H9 (cell line): ENCODE data around the gene DNAH8. TPM values are rescaled to one million over a fixed set of nuclear protein-coding genes. Genes with fewer than 3 reads are reported as not detected.

ENCODE experiments used
- DNase-seq: peaks from one replicate; pipeline ENCODE4 v3.0.0-alpha.2; 2017
- H2AFZ ChIP-seq: one replicate; pipeline ENCODE4 v1.6.1; 2013; ENCODE audit warnings: mild to moderate bottlenecking, low read length, control low read depth, moderate library complexity
- H2AK5ac ChIP-seq: 2 replicates; pipeline ENCODE4 v1.6.1; 2013; ENCODE audit warnings: low read length, control low read depth, mixed read lengths; ENCODE audit not compliant: insufficient read length
- H2BK120ac ChIP-seq: one replicate; pipeline ENCODE4 v1.6.1; 2013; ENCODE audit warnings: low read depth, mild to moderate bottlenecking, low read length, control low read depth, inconsistent platforms; ENCODE audit not compliant: poor library complexity, severe bottlenecking
- H2BK12ac ChIP-seq: 2 replicates; pipeline ENCODE4 v1.6.1; 2013; ENCODE audit warnings: low read length, control low read depth, mixed read lengths, low read depth; ENCODE audit not compliant: insufficient read length
- H2BK15ac ChIP-seq: 2 replicates; pipeline ENCODE4 v1.6.1; 2013; ENCODE audit warnings: low read depth, low read length, control low read depth
- H2BK20ac ChIP-seq: one replicate; pipeline ENCODE4 v1.6.1; 2013; ENCODE audit warnings: low read depth, mild to moderate bottlenecking, low read length, control low read depth, inconsistent platforms; ENCODE audit not compliant: poor library complexity, severe bottlenecking
- H2BK5ac ChIP-seq: 2 replicates; pipeline ENCODE4 v1.6.1; 2013; ENCODE audit warnings: low read length, control low read depth, mixed read lengths; ENCODE audit not compliant: insufficient read length
- H3K14ac ChIP-seq: 2 replicates; pipeline ENCODE4 v1.6.1; 2013; ENCODE audit warnings: low read length, control low read depth; ENCODE audit not compliant: insufficient read depth
- H3K18ac ChIP-seq: 2 replicates; pipeline ENCODE4 v1.6.1; 2013; ENCODE audit warnings: low read depth, mild to moderate bottlenecking, mixed read lengths, low read length, control low read depth; ENCODE audit not compliant: insufficient read length
- H3K23ac ChIP-seq: 2 replicates; pipeline ENCODE4 v1.6.1; 2013; ENCODE audit warnings: low read length, control low read depth, mixed read lengths, low read depth; ENCODE audit not compliant: insufficient read length
- H3K23me2 ChIP-seq: 2 replicates; pipeline ENCODE4 v1.6.1; 2013; ENCODE audit warnings: low read depth, mild to moderate bottlenecking, mixed read lengths, low read length, control low read depth; ENCODE audit not compliant: insufficient read length, poor library complexity, severe bottlenecking
- H3K27ac ChIP-seq: 2 replicates; pipeline ENCODE4 v1.5.1; 2013; ENCODE audit warnings: low read length, control low read depth, mixed read lengths, low read depth; ENCODE audit not compliant: insufficient read length
- H3K27me3 ChIP-seq: 2 replicates; pipeline ENCODE4 v1.6.1; 2013; ENCODE audit warnings: low read length, control low read depth, inconsistent platforms; ENCODE audit not compliant: insufficient read depth
- H3K4ac ChIP-seq: 2 replicates; pipeline ENCODE4 v1.6.1; 2013; ENCODE audit warnings: low read depth, mild to moderate bottlenecking, control low read depth, inconsistent platforms, low read length, moderate library complexity
- H3K4me1 ChIP-seq: 2 replicates; pipeline ENCODE4 v1.6.1; 2013; ENCODE audit warnings: low read length, control low read depth, inconsistent platforms; ENCODE audit not compliant: insufficient read depth
- H3K4me2 ChIP-seq: 2 replicates; pipeline ENCODE4 v1.6.1; 2013; ENCODE audit warnings: low read length, control low read depth, mixed read lengths; ENCODE audit not compliant: insufficient read length, insufficient read depth
- H3K56ac ChIP-seq: 2 replicates; pipeline ENCODE4 v1.6.1; 2013; ENCODE audit warnings: low read depth, mild to moderate bottlenecking, mixed read lengths, low read length, control low read depth; ENCODE audit not compliant: insufficient read length
- H3K79me1 ChIP-seq: 2 replicates; pipeline ENCODE4 v1.6.1; 2013; ENCODE audit warnings: low read depth, mild to moderate bottlenecking, moderate library complexity, low read length, control low read depth, inconsistent platforms; ENCODE audit not compliant: insufficient read depth, poor library complexity, severe bottlenecking
- H3K79me2 ChIP-seq: 2 replicates; pipeline ENCODE4 v1.6.1; 2013; ENCODE audit warnings: low read length, control low read depth, inconsistent platforms; ENCODE audit not compliant: insufficient read depth
- H3K9ac ChIP-seq: 2 replicates; pipeline ENCODE4 v1.6.1; 2013; ENCODE audit warnings: low read length, control low read depth, mixed read lengths; ENCODE audit not compliant: insufficient read length; ENCODE audit errors: extremely low read depth
- H3K9me3 ChIP-seq: one replicate; pipeline ENCODE4 v1.6.1; 2013; ENCODE audit warnings: low read depth, low read length, inconsistent platforms; ENCODE audit not compliant: control insufficient read depth
- H3T11ph ChIP-seq: one replicate; pipeline ENCODE4 v1.6.1; 2013; ENCODE audit warnings: mild to moderate bottlenecking, low read length, control low read depth, inconsistent platforms
- H4K20me1 ChIP-seq: one replicate; pipeline ENCODE4 v1.6.1; 2013; ENCODE audit not compliant: control insufficient read depth, insufficient read length, insufficient read depth
- H4K5ac ChIP-seq: 2 replicates; pipeline ENCODE4 v1.6.1; 2013; ENCODE audit warnings: low read depth, mild to moderate bottlenecking, mixed read lengths, low read length, control low read depth; ENCODE audit not compliant: insufficient read length
- H4K8ac ChIP-seq: replicated peaks from 2 replicates; pipeline ENCODE4 v1.6.1; 2013; ENCODE audit warnings: low read length, control low read depth, mixed read lengths, low read depth; ENCODE audit not compliant: insufficient read length
- H4K91ac ChIP-seq: 2 replicates; pipeline ENCODE4 v1.6.1; 2013; ENCODE audit warnings: low read depth, mild to moderate bottlenecking, moderate library complexity, mixed read lengths, low read length, control low read depth; ENCODE audit not compliant: insufficient read length
- H3K27ac Mint-ChIP-seq, 3 experiments: 2 replicates in 2 of 3; 3 replicates in 1 of 3; pipeline ENCODE4 v1.8.0; 2020 to 2021; ENCODE audit warnings: mixed read lengths in 3 of 3, mild to moderate bottlenecking in 1 of 3, moderate library complexity in 1 of 3
- H3K27me3 Mint-ChIP-seq: 2 replicates; pipeline ENCODE4 v1.8.0; 2021; ENCODE audit warnings: low read depth, mild to moderate bottlenecking, moderate library complexity, mixed read lengths
- H3K36me3 Mint-ChIP-seq, 3 experiments: 2 replicates in 2 of 3; 3 replicates in 1 of 3; pipeline ENCODE4 v1.8.0; 2020 to 2021; ENCODE audit warnings: low read depth in 3 of 3, mixed read lengths in 3 of 3; ENCODE audit not compliant: insufficient read depth in 1 of 3
- H3K4me1 Mint-ChIP-seq, 2 experiments: 2 replicates each; pipeline ENCODE4 v1.8.0; 2020; ENCODE audit warnings: mixed read lengths in 2 of 2
- H3K4me3 Mint-ChIP-seq, 2 experiments: 2 replicates in 1 of 2; 3 replicates in 1 of 2; pipeline ENCODE4 v1.8.0; 2020 to 2021; ENCODE audit warnings: mild to moderate bottlenecking in 2 of 2, mixed read lengths in 2 of 2, moderate library complexity in 1 of 2
- H3K9me3 Mint-ChIP-seq, 2 experiments: 2 replicates in 1 of 2; 3 replicates in 1 of 2; pipeline ENCODE4 v1.8.0; 2020; ENCODE audit warnings: mild to moderate bottlenecking in 2 of 2, mixed read lengths in 2 of 2, moderate library complexity in 1 of 2
- CTCF ChIP-seq: fragments of 200-600 bp; sonication (generic); conservative IDR thresholded peaks from 3 replicates; pipeline ENCODE4 v1.8.0; 2021; ENCODE audit warnings: antibody characterized with exemption, mild to moderate bottlenecking
- WGBS: extraction: QIAGEN DNeasy Blood & Tissue Kit; methylation state at CpG from one replicate; pipeline ENCODE4 v1.1.7; 2013; ENCODE audit warnings: missing lambda C conversion rate, low lambda C conversion rate, mixed read lengths; ENCODE audit not compliant: insufficient read length; ENCODE audit errors: extremely low coverage; 5-methylcytosine and 5-hydroxymethylcytosine counted together
- total RNA-seq: library from RNA; stranded (reverse); gene quantifications from 2 replicates; pipeline ENCODE4 v1.2.1, GENCODE V29; 2021

The DNAH8 gene
- total RNA-seq, 1 experiment from 2014 or later, result not detected

GRCh38 chr6:38912378-38912777 is 197.3 kb downstream of the DNAH8 start:
- no peaks in the 10 kb centered on the region for H3K9me3 ChIP-seq
- Mint-ChIP-seq H3K9me3 (no peaks in the 10 kb centered on the region), H3K36me3 (no peaks in the 10 kb centered on the region), H3K4me1 (peaks cover 0 to 2% of the 10 kb centered on the region in 2 experiments; a peak in 1 of 4 replicates), H3K27ac (no peak overlapping the region), H3K27me3 (peaks cover 4% of the 10 kb centered on the region; the same call in 1 of the 2 replicates), H3K4me3 (no peak overlapping the region)
- H2AK5ac ChIP-seq, result no peak overlapping the region
- no peak overlapping the region for H3K14ac ChIP-seq
- no peaks in the 10 kb centered on the region for H3K4me1 ChIP-seq
- H3K4me2 ChIP-seq, result no peak overlapping the region
- H3K27me3 ChIP-seq, result no peaks in the 10 kb centered on the region
- no peak for TF ChIP-seq CTCF
- H4K20me1 ChIP-seq, result no peaks in the 10 kb centered on the region
- H2AFZ ChIP-seq, result no peak overlapping the region
- H3K27ac ChIP-seq, result no peak overlapping the region
- no peak overlapping the region for H4K8ac ChIP-seq
- H3K56ac ChIP-seq, result no peak overlapping the region
- H3K79me2 ChIP-seq, result no peaks in the 10 kb centered on the region
- H3K23ac ChIP-seq, result no peak overlapping the region
- no peak overlapping the region for H2BK12ac ChIP-seq
- H3K18ac ChIP-seq, result no peak overlapping the region
- no peak overlapping the region for H2BK15ac ChIP-seq
- H2BK5ac ChIP-seq, result no peak overlapping the region
- no peak overlapping the region for H2BK20ac ChIP-seq
- H3K9ac ChIP-seq, result no peak overlapping the region
- H3K4ac ChIP-seq, result no peak overlapping the region
- no peak overlapping the region for H4K5ac ChIP-seq
- no peak overlapping the region for H3T11ph ChIP-seq
- no peaks in the 10 kb centered on the region for H3K79me1 ChIP-seq
- no peak overlapping the region for H2BK120ac ChIP-seq
- H3K23me2 ChIP-seq, result no peaks in the 10 kb centered on the region
- DNase-seq, result no peak
- no CpG with 5 or more reads among the region's 2 CpGs for WGBS
- H4K91ac ChIP-seq, result no peak overlapping the region
